Activated CD4-positive, alpha-beta T cell treated with anti-CD3 and anti-CD28 coated beads, Interleukin-2, amount 10 ng/mL, durations not matched to agents 24 days and 14 days (primary cell): ENCODE results near the gene CEP131. TPM values are rescaled to one million over a fixed set of nuclear protein-coding genes. Genes with fewer than 3 reads are reported as not detected.

Experiments
- DNase-seq: peaks from one replicate; pipeline ENCODE4 v3.0.0; 2022
- H3K27ac Mint-ChIP-seq: one replicate; pipeline ENCODE4 v1.8.0; 2022; ENCODE audit warnings: mild to moderate bottlenecking, mixed read lengths
- H3K27me3 Mint-ChIP-seq: one replicate; pipeline ENCODE4 v1.8.0; 2022; ENCODE audit warnings: mixed read lengths
- H3K36me3 Mint-ChIP-seq: one replicate; pipeline ENCODE4 v1.8.0; 2022; ENCODE audit warnings: low read depth, mild to moderate bottlenecking, mixed read lengths
- H3K4me1 Mint-ChIP-seq: one replicate; pipeline ENCODE4 v1.8.0; 2021; ENCODE audit warnings: mixed read lengths
- H3K4me3 Mint-ChIP-seq: one replicate; pipeline ENCODE4 v1.8.0; 2022; ENCODE audit warnings: mild to moderate bottlenecking, moderate library complexity, mixed read lengths
- H3K9me3 Mint-ChIP-seq: one replicate; pipeline ENCODE4 v1.8.0; 2021; ENCODE audit warnings: mixed read lengths
- intact Hi-C: fragments of 100-400 bp; cut with micrococcal nuclease; formaldehyde crosslinking; loops from one replicate; pipeline ENCODE4 v1.15.1; 2023
- total RNA-seq: library from RNA; stranded (reverse); gene quantifications from 2 replicates; pipeline ENCODE4 v1.2.3, GENCODE V29; 2022

Gene CEP131
- total RNA-seq, 1 donor from 2014 or later = 18.0 TPM

DNA sequence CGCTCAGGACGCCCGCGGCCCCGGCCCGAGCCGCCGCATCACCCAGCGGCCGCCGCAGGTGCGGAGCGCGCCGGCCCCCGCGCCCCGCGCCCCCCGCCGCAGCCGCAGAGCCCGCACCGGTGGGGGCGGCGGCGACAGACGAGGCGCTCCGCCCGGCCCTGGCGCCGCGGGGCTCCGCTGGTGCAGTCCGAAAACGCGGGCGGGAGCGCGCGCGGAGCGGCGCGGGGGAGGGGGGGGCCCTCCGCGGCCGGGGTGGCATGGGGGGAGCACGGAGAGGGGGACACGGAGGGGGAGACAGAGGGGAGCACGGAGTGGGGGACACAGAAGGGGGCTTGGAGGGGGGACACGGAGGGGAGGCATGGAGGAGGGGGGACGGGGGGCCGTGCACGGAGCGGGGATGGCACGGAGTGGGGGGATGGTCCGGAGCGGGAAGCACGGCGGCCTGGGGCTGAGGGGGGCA lies 56.7 kb downstream of the CEP131 start, which contains the start of gene AATK:
AATK (minus strand) TSS at position 189 of the 460 bp plus-strand sequence. CDS start 229 bp downstream, outside the sequence.
- Mint-ChIP-seq H3K9me3 (no peaks in the 10 kb centered on the region), H3K27me3 (peaks cover 9% of the 10 kb centered on the region), H3K4me1 (no peaks in the 10 kb centered on the region), H3K36me3 (no peaks in the 10 kb centered on the region), H3K4me3 (no peak within 1 kb of the TSS), H3K27ac (no peak within 1 kb of the TSS)
- no peak for DNase-seq
- intact Hi-C loops = no loop called here

DNA sequence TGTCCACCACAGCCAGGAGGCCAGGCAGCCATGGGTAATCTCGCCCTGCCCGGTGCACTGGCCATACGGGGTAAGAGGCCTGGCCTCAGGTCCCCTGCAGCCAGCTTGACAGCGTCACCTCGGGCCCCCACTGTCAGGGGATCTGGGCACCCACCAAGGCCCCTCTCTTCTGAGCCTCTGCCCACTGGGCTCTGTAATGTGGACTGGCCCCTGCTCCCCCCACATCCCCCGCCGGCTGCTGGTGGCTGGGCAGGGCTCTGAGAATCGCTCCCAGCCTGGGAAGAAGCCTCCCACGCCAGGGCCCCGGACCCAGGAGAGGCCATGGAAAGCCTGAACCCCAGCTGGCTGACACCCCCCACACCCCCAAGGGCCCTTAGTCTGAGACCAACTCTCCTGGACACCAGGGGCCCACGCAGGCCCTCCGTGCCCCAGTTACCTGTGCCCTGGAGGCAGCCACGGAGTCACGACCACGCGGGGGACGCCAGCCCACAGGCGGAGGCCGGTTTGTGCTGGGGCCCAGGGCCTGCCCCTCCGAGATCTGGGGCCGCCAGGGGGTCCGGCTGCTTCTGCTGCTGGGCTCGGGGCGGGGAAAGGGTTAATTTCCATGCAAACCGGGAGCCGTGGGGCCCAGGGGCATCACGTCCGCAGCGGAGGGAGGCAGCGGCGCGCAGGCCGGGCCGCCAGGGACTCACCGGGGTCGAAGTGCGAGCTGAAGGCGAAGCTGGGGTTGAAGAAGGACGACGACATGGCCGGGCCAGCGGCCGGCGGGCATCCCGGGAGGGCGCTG lies 57.3 kb downstream of the CEP131 start, which contains the start of gene PVALEF:
PVALEF (plus strand) TSS at position 262 of the 787 bp plus-strand sequence. CDS start 15,720 bp downstream, outside the sequence.
- H3K27me3 Mint-ChIP-seq = peaks cover 9% of the 10 kb centered on the region
- no peak within 1 kb of the TSS for H3K27ac Mint-ChIP-seq
- no peaks in the 10 kb centered on the region for H3K36me3 Mint-ChIP-seq
- DNase-seq = no peak
- H3K4me3 Mint-ChIP-seq = no peak within 1 kb of the TSS
- no peaks in the 10 kb centered on the region for H3K9me3 Mint-ChIP-seq
- H3K4me1 Mint-ChIP-seq = no peaks in the 10 kb centered on the region
- intact Hi-C loops = no loop called here

DNA sequence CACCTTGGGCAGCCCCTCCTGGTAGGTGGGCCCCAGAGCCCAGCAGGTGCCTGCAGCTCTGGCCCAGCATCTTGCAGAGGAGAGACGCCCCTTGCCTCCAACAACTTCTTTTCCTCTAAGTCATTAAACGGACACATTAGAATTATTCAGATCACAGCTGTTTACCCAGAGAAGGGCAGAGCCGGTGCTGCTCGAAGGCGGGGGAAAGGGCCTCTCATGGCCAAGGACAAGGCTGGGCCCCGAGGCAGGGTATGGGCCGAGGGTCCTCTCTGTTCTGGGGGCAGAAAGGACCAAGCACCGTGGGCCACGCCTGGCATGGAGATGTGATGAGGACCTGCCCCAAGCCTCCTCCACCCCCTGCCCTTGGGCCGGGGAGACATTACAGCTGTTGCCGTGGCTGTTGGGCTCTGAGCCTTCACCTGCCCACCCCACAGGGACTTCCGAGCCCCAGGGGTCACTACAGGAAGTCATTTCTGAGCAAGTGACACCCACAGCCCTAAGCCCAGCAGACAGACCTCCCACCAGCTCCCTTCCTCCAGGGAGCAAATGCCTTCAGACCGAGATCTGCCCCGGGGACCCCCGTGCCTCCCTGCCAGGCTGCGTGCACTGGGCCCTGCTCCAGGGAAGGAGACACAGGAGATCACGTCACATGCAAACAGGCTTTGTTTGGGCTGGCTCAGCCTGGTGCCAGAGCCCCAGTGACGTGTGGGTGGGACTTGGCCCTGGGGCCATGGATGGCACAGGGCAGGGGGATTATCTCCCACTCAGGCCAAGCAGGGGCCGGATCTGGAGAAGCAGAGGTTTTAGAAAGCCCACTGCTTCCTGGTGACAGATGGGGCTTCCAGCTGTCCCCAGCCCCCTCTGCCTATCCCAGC lies 58.2 kb downstream of the CEP131 start:
- no peak for DNase-seq
- no peak overlapping the region for H3K27ac Mint-ChIP-seq
- H3K4me1 Mint-ChIP-seq = no peaks in the 10 kb centered on the region
- peaks cover 9% of the 10 kb centered on the region for H3K27me3 Mint-ChIP-seq
- intact Hi-C loops = no loop called here
- H3K4me3 Mint-ChIP-seq = no peak overlapping the region
- H3K9me3 Mint-ChIP-seq = no peaks in the 10 kb centered on the region
- no peaks in the 10 kb centered on the region for H3K36me3 Mint-ChIP-seq

DNA sequence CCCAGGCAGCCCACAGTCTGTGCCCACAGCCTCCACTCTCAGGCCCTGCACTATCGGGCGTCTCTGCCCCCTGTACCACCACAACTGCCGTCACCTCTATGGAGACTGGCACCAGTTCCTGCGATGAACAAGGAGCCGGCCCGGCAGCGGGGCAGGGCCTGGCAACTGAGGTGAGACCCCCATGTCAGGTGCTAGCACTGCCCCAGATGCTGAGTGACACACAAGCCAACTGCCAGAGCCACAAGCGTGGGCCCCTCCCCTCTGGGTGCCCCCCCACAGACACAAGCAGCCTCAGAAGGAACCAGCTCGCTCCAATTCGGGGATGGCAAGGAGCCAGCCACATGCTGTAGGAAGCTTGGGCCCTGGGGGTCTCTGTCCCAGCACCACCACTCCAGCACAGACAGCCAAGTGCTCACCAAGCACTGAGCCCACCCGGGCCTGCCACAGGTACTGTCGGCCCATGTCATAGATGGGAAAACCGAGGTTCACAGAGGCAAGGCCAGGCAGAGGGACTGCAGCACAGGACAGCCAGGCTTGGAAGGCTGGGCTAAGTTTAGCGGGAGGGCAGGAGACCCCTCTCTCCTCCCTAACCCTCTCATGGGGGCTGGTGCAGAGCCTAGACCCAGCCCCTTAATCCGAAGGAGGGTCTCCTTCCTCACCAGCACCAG lies 58.9 kb downstream of the CEP131 start:
- H3K36me3 Mint-ChIP-seq = no peaks in the 10 kb centered on the region
- DNase-seq = no peak
- intact Hi-C loops = no loop called here
- no peak overlapping the region for H3K27ac Mint-ChIP-seq
- H3K4me1 Mint-ChIP-seq = no peaks in the 10 kb centered on the region
- peaks cover 9% of the 10 kb centered on the region for H3K27me3 Mint-ChIP-seq
- H3K4me3 Mint-ChIP-seq = no peak overlapping the region
- no peaks in the 10 kb centered on the region for H3K9me3 Mint-ChIP-seq

DNA sequence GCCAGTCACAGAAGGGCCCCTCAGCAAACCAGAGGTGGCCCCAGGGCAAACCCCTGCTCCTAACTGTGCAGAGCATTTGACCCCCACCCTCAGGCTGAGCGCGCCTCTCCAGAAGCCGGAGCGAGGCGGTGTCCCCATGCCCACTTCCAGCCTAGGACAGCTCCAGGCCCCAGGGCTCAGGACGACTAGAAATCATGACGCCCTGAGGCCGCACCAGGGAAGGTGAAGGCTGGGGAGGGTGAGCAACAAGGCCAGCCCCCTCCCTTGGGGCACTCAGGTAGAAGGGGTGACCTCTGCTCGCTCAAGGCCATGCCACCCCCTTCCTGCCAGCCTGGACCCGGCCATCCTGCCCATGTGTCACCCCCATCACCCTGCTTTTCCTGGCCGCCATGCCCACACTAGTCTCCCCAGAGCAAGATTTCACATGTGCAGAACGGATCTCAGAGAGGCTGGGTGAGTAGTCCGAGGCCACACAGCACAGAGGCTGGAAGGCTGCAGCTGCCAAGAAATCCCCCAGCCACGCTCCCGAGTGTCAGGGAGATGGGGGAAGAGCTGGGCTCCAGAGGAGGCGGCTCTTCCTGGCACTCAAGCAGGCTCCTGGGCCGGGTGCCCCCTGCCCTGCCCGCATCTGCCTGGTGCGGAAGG lies 59.6 kb downstream of the CEP131 start:
- Mint-ChIP-seq H3K36me3 (no peaks in the 10 kb centered on the region), H3K4me1 (no peaks in the 10 kb centered on the region), H3K27ac (no peak overlapping the region), H3K9me3 (no peaks in the 10 kb centered on the region), H3K4me3 (no peak overlapping the region), H3K27me3 (peaks cover 8% of the 10 kb centered on the region)
- DNase-seq = no peak
- intact Hi-C loops = no loop called here

DNA sequence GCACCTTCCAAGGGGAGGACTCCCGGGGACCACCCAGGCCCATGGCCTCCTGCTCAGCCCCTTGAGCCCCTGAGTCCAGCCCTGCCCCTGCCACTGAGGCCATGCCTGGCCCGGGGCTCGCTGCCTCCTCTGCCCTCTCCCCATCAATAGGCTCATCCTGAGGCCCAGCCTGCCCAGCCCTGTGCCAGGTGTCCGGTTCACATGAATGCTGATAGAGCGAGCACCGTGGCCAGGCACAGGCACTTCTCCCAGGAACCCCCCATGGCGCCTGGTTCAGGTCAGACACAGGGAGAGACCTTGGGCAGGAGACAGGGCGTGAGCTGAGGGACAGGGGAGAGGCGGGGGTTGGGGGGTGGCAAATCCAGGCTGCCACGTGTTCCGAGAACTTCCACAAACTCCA lies 60.3 kb downstream of the CEP131 start:
- no peaks in the 10 kb centered on the region for H3K36me3 Mint-ChIP-seq
- H3K4me3 Mint-ChIP-seq = no peak overlapping the region
- H3K4me1 Mint-ChIP-seq = no peaks in the 10 kb centered on the region
- H3K9me3 Mint-ChIP-seq = no peaks in the 10 kb centered on the region
- no peak for DNase-seq
- peaks cover 7% of the 10 kb centered on the region for H3K27me3 Mint-ChIP-seq
- intact Hi-C loops = no loop called here
- no peak overlapping the region for H3K27ac Mint-ChIP-seq

DNA sequence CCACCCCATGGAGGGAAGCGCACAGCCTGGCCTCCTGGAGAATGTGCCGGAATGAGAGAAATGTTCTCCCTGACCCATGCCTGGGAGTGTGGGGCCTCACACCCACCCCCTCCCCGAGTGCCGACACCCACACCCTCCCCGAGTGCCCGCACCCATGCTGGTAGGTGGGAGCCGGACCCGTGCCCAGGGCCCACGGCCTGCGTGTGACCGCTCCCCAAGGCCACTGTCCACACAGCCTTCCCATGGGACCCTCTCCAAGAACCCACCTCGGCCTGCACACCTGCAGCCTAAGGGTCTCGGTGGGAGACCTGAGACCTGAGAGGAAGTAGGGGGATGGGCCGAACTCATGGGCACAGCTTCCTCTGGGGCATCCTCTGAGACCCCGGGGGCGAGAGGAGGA lies 60.8 kb downstream of the CEP131 start:
- DNase-seq = no peak
- H3K36me3 Mint-ChIP-seq = no peaks in the 10 kb centered on the region

DNA sequence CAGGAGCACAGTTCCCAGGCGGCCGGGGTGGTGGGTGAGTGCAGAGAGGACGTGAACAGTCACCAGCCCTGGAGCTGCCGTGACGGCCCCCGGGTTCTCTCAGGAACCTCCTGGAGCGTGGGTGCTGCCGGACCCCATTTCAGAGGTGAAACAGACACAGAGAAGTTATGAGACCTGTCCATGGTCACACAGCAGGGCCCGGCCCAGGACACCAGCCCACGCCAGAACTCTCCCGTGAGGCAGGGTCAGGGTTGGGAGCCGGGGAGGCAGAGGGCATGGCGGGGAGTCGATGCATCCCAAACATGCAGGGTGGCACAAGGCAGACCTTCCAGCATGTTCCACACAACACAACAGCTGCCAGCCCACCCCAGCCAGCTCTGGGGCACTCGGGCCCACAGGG lies 61.2 kb downstream of the CEP131 start:
- no peaks in the 10 kb centered on the region for H3K36me3 Mint-ChIP-seq
- H3K27me3 Mint-ChIP-seq = peaks cover 2% of the 10 kb centered on the region
- no peak for DNase-seq
- H3K9me3 Mint-ChIP-seq = no peaks in the 10 kb centered on the region
- no peak overlapping the region for H3K27ac Mint-ChIP-seq
- H3K4me1 Mint-ChIP-seq = no peaks in the 10 kb centered on the region
- H3K4me3 Mint-ChIP-seq = no peak overlapping the region
- intact Hi-C loops = no loop called here

More for the DNA sequence above, 60.8 kb downstream of the CEP131 start:
- no peaks in the 10 kb centered on the region for H3K9me3 Mint-ChIP-seq
- H3K4me1 Mint-ChIP-seq = no peaks in the 10 kb centered on the region
- no peak overlapping the region for H3K4me3 Mint-ChIP-seq
- H3K27ac Mint-ChIP-seq = no peak overlapping the region
- H3K27me3 Mint-ChIP-seq = peaks cover 3% of the 10 kb centered on the region
- intact Hi-C loops = no loop called here

DNA sequence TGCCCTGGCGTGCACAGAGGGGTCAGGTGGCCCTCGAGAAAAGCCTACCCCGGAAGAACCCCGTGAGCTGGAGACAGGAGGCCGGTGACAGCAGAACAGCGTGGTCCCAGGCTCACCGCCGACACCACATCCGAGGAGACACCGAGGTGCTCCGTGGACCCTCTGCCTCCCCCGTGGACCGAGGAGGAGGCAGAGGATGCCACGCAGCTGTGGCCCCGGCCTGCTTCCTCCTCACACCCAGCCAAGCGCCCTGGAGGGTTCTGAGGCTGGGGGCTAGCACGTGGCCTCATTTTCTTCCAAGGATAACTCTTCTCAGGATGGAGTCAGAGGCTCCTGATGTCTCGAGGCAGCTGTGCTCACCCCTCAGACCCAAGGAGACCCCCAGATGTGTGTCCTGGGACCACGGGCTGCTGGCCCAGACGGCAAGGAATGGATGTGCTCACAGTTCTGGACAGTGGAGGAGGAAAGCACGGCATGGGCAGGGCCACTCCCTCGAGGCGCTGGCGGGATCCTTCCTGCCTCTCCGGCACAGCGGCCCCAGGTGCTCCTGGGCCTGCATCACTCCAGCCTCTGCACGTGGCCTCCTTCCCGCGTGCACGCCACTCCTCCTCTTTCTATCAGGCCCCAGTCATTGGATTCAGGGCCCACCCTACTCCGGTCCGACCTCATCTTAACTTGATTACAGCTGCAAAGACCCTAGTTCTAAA lies 61.9 kb downstream of the CEP131 start:
- intact Hi-C loops = no loop called here
- no peak overlapping the region for H3K27ac Mint-ChIP-seq
- H3K27me3 Mint-ChIP-seq = peaks cover 2% of the 10 kb centered on the region
- H3K36me3 Mint-ChIP-seq = no peaks in the 10 kb centered on the region
- H3K4me1 Mint-ChIP-seq = no peaks in the 10 kb centered on the region
- no peak overlapping the region for H3K4me3 Mint-ChIP-seq
- no peaks in the 10 kb centered on the region for H3K9me3 Mint-ChIP-seq
- no peak for DNase-seq

DNA sequence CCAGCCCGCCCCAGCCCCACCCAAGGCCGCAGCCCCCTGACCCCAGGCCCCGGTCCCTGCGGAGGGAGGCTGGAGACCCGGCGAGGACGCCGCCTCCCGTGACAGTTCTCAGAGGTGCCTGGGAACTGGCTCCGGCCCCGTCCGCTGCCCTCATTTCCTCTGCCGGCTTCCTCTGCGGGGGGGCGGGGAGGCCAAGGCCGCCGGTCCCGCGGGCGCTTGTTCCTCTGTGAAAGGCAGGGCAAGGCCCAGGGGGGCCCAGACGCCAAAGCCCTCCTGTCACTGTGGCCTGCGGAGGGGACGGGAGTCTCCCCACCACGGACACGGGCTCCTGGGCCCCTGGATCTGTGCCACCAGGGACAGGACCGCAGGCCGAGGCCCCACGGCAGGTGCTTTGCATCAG lies 62.5 kb downstream of the CEP131 start:
- H3K36me3 Mint-ChIP-seq = no peaks in the 10 kb centered on the region
- no peaks in the 10 kb centered on the region for H3K4me1 Mint-ChIP-seq
- no peak overlapping the region for H3K27ac Mint-ChIP-seq
- intact Hi-C loops = no loop called here
- H3K9me3 Mint-ChIP-seq = no peaks in the 10 kb centered on the region
- H3K27me3 Mint-ChIP-seq = peaks cover 2% of the 10 kb centered on the region
- DNase-seq = peak; percentile 69
- H3K4me3 Mint-ChIP-seq = peak overlapping the region; percentile 20

DNA sequence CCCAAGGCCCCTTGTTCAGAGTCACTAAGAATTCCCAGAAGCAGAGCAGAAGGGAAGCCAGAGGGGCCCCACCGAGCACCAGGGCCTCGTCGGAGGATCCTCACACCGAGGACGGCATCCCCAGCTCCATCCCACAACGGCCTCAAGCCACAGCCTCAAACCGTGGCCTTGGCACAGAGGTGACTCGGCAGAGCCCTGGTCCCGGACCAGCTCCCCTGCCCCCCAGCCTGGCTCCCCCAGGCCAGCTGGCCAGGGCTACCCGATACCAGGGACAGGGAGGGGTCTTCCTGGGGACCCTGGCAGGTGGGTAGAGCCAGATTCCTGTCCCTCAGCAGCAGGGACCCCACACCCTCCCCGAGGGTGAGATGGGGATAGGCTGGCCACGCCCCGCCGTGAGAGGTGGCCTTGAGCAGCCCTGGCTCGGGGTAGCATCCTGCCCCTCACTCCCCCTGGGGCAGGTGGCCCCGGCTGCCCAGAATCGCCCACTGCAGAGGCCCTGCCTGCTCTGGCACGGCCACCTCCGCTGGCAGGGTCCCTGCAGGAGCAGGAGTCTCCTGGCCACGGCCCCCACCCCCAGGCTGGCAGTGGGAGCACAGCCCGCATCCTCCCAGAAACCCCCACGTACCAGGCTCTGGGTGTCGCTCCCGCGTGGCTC lies 63.0 kb downstream of the CEP131 start:
- Mint-ChIP-seq H3K4me1 (no peaks in the 10 kb centered on the region), H3K27me3 (peaks cover 2% of the 10 kb centered on the region), H3K27ac (no peak overlapping the region), H3K9me3 (no peaks in the 10 kb centered on the region), H3K4me3 (no peak overlapping the region), H3K36me3 (no peaks in the 10 kb centered on the region)
- intact Hi-C loops = no loop called here
- no peak for DNase-seq

DNA sequence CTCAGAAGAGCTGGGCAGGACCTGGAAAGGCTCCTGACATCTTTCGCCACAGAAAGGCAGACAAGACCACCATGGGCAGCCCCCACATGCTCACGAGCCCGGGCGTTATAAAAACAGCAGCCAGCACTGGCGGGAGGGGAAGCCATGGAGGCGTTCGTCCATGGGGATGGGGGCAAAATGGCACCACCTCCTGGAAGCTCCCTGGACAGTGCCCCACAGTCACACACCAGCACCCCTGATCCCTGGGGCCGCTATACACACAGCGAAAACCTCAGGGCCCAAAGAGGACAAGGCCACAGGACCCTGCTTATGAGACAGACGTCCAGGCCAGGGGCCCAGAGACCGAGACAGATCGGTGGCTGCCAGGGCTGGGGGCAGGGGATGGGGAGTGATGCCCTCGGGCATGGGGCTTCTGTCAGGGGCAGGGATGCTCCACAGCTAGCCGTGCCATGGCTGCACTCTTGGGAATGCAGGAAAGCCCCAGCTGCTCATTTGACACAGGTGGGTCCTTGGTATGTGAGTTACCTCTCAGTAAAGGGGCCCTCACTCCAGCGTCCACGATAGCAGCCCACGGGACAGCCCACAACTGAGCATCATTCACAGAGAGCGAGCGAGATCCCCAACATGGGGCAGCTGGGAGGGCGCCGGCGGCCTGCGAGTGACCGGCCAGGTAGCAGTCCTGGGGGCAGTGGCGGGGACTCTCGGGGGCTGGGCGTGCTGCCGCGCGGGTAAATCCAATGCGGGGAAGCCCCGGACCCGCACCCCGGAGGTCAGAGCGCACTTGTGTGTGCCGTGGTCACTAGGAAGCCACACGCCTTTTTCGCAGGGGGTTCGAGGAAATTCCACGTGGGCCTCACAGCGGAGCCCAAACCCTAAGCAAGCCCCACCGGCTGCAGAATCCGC lies 63.8 kb downstream of the CEP131 start:
- no peak for DNase-seq
- no peaks in the 10 kb centered on the region for H3K4me1 Mint-ChIP-seq
- no peak overlapping the region for H3K4me3 Mint-ChIP-seq
- intact Hi-C loops = no loop called here
- H3K27me3 Mint-ChIP-seq = no peaks in the 10 kb centered on the region
- H3K9me3 Mint-ChIP-seq = no peaks in the 10 kb centered on the region
- no peaks in the 10 kb centered on the region for H3K36me3 Mint-ChIP-seq
- H3K27ac Mint-ChIP-seq = no peak overlapping the region
